ENCODE results near the gene CMTM8. TPM values are rescaled to one million over a fixed set of nuclear protein-coding genes. Genes with fewer than 3 reads are reported as not detected.

CMTM8 gene
- total RNA-seq, 1 donor from 2014 or later, result 5.1 TPM

DNA sequence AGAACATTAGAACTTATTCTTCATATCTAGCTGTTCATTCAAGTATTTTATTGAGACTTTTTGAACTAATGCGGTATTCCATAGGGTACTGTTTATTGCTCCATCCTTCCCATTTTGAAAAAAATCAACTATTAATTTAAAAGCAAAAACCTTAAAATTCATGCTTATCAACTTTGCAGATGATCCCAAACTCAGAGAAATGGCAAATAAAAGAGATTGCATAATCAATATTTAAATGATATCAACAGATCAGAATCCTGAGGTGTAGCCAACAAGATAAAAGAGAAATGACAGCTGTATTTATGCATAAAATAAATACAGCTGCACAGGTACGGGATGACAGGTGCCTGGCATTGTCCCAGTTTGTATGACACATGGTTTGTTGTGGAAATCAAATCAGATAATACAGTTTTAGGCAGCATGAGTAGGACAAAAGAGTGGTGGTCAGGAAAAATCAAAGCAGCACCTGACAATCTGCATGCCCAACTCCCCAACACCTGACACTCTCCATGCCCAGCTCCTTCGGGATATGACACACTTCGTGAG, 42.4 kb upstream of the CMTM8 start:
- TF ChIP-seq, protein P1, sequence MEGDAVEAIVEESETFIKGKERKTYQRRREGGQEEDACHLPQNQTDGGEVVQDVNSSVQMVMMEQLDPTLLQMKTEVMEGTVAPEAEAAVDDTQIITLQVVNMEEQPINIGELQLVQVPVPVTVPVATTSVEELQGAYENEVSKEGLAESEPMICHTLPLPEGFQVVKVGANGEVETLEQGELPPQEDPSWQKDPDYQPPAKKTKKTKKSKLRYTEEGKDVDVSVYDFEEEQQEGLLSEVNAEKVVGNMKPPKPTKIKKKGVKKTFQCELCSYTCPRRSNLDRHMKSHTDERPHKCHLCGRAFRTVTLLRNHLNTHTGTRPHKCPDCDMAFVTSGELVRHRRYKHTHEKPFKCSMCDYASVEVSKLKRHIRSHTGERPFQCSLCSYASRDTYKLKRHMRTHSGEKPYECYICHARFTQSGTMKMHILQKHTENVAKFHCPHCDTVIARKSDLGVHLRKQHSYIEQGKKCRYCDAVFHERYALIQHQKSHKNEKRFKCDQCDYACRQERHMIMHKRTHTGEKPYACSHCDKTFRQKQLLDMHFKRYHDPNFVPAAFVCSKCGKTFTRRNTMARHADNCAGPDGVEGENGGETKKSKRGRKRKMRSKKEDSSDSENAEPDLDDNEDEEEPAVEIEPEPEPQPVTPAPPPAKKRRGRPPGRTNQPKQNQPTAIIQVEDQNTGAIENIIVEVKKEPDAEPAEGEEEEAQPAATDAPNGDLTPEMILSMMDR (IDR thresholded peaks at IDR 0.05), result no peak
- Mint-ChIP-seq H3K4me3 (ENCODE audit: unreplicated experiment) (no peak overlapping the region), H3K9me3 (ENCODE audit: unreplicated experiment) (no peaks in the 10 kb centered on the region), H3K27ac (ENCODE audit: unreplicated experiment) (no peak overlapping the region), H3K4me1 (ENCODE audit: unreplicated experiment) (no peaks in the 10 kb centered on the region), H3K36me3 (ENCODE audit: unreplicated experiment) (no peaks in the 10 kb centered on the region), H3K27me3 (ENCODE audit: unreplicated experiment) (no peaks in the 10 kb centered on the region)
- no peak for DNase-seq (ENCODE audit: extremely low spot score, unreplicated experiment)

- H3K27ac Mint-ChIP-seq (ENCODE audit: unreplicated experiment), result no peak overlapping the region
- no peaks in the 10 kb centered on the region for H3K4me1 Mint-ChIP-seq (ENCODE audit: unreplicated experiment)
- no peak for DNase-seq (ENCODE audit: extremely low spot score, unreplicated experiment)
- H3K4me3 Mint-ChIP-seq (ENCODE audit: unreplicated experiment), result no peak overlapping the region
- TF ChIP-seq, protein P1 (IDR thresholded peaks at IDR 0.05), result no peak
- H3K9me3 Mint-ChIP-seq (ENCODE audit: unreplicated experiment), result no peaks in the 10 kb centered on the region
- no peaks in the 10 kb centered on the region for H3K36me3 Mint-ChIP-seq (ENCODE audit: unreplicated experiment)
- H3K27me3 Mint-ChIP-seq (ENCODE audit: unreplicated experiment), result no peaks in the 10 kb centered on the region
Observed at GRCh38 chr3:32197991-32198390, 40.5 kb upstream of the CMTM8 start.

GRCh38 chr3:32198714-32199113, 39.8 kb upstream of the CMTM8 start:
- Mint-ChIP-seq H3K9me3 (ENCODE audit: unreplicated experiment) (no peaks in the 10 kb centered on the region), H3K27ac (ENCODE audit: unreplicated experiment) (no peak overlapping the region), H3K36me3 (ENCODE audit: unreplicated experiment) (no peaks in the 10 kb centered on the region), H3K27me3 (ENCODE audit: unreplicated experiment) (no peaks in the 10 kb centered on the region), H3K4me1 (ENCODE audit: unreplicated experiment) (no peaks in the 10 kb centered on the region), H3K4me3 (ENCODE audit: unreplicated experiment) (no peak overlapping the region)
- TF ChIP-seq, protein P1 (IDR thresholded peaks at IDR 0.05), result no peak
- no peak for DNase-seq (ENCODE audit: extremely low spot score, unreplicated experiment)

GRCh38 chr3:32200490-32200889, 38.0 kb upstream of the CMTM8 start:
- H3K36me3 Mint-ChIP-seq (ENCODE audit: unreplicated experiment), result no peaks in the 10 kb centered on the region
- H3K27me3 Mint-ChIP-seq (ENCODE audit: unreplicated experiment), result no peaks in the 10 kb centered on the region
- H3K4me3 Mint-ChIP-seq (ENCODE audit: unreplicated experiment), result no peak overlapping the region
- no peak overlapping the region for H3K27ac Mint-ChIP-seq (ENCODE audit: unreplicated experiment)
- no peaks in the 10 kb centered on the region for H3K4me1 Mint-ChIP-seq (ENCODE audit: unreplicated experiment)
- TF ChIP-seq, protein P1 (IDR thresholded peaks at IDR 0.05), result no peak
- no peak for DNase-seq (ENCODE audit: extremely low spot score, unreplicated experiment)
- no peaks in the 10 kb centered on the region for H3K9me3 Mint-ChIP-seq (ENCODE audit: unreplicated experiment)

GRCh38 chr3:32200992-32201758, 37.3 kb upstream of the CMTM8 start:
- Mint-ChIP-seq H3K27ac (ENCODE audit: unreplicated experiment) (no peak overlapping the region), H3K27me3 (ENCODE audit: unreplicated experiment) (no peaks in the 10 kb centered on the region), H3K36me3 (ENCODE audit: unreplicated experiment) (no peaks in the 10 kb centered on the region), H3K4me3 (ENCODE audit: unreplicated experiment) (no peak overlapping the region), H3K4me1 (ENCODE audit: unreplicated experiment) (no peaks in the 10 kb centered on the region), H3K9me3 (ENCODE audit: unreplicated experiment) (no peaks in the 10 kb centered on the region)
- no peak for DNase-seq (ENCODE audit: extremely low spot score, unreplicated experiment)
- TF ChIP-seq, protein P1 (IDR thresholded peaks at IDR 0.05), result no peak
